Transverse colon (tissue), 4 donors: ENCODE measurements around the gene ATP9A. TPM values are rescaled to one million over a fixed set of nuclear protein-coding genes. Genes with fewer than 3 reads are reported as not detected.

Experiments
- DNase-seq: peaks from one replicate; pipeline ENCODE4 v3.0.0-alpha.2; 2019
- H3K27ac ChIP-seq, 4 donors: fragments of 200-600 bp; sonication (generic); 2 replicates each; pipeline ENCODE4 v1.5.1; 2016 to 2018; ENCODE audit warnings: inconsistent platforms in 4 of 4
- H3K27me3 ChIP-seq: fragments of 200-600 bp; sonication (generic); 2 replicates; pipeline ENCODE4 v1.5.1; 2017; ENCODE audit warnings: inconsistent platforms
- H3K36me3 ChIP-seq, 4 donors: fragments of 200-600 bp; sonication (generic); 2 replicates each; pipeline ENCODE4 v1.5.1; 2017 to 2019; ENCODE audit warnings: inconsistent platforms in 4 of 4
- H3K4me1 ChIP-seq, 4 donors: fragments of 200-600 bp; sonication (generic); 2 replicates each; pipeline ENCODE4 v1.5.1; 2017 to 2020; ENCODE audit warnings: inconsistent platforms in 4 of 4
- H3K4me3 ChIP-seq, 4 donors: fragments of 200-600 bp; sonication (generic); 1 replicate in 1 of 4; 2 replicates in 3 of 4; pipeline versions ENCODE4 v1.5.1 to v1.6.1; 2017 to 2019; ENCODE audit warnings: inconsistent platforms in 4 of 4
- H3K9me3 ChIP-seq, 2 donors: fragments of 200-600 bp; sonication (generic); 2 replicates each; pipeline ENCODE4 v1.5.1; 2017 to 2019; ENCODE audit warnings: inconsistent platforms in 2 of 2
- EP300 ChIP-seq: sonication (generic); formaldehyde crosslinking; IDR thresholded peaks from one replicate; pipeline ENCODE4 v1.6.1; 2017; ENCODE audit warnings: antibody characterized with exemption, low read depth
- POLR2A ChIP-seq: fragments of 450-650 bp; IDR thresholded peaks from one replicate; pipeline ENCODE4 v1.6.1; 2016; ENCODE audit warnings: antibody characterized with exemption, mild to moderate bottlenecking, moderate library complexity
- POLR2AphosphoS5 ChIP-seq, 3 donors: sonication (generic); formaldehyde crosslinking; IDR thresholded peaks; one replicate each; pipeline ENCODE4 v1.6.1; 2016; ENCODE audit warnings: antibody characterized with exemption in 3 of 3
- WGBS, 2 donors: methylation state at CpG; one replicate each; pipeline ENCODE4 v1.1.5; 2018; ENCODE audit warnings: low coverage in 1 of 2; 5-methylcytosine and 5-hydroxymethylcytosine counted together
- in situ Hi-C, 4 donors: fragments of 200-750 bp; cut with MboI; loops; one replicate each; pipeline versions ENCODE4 v1.15.0 to v1.15.1; 2017; ENCODE audit warnings: low sequenced_read_pairs in 3 of 4, low pct_ligation_motif_present in 1 of 4, low pct_unique_long_range_greater_than_20kb in 1 of 4
- intact Hi-C: fragments of 100-400 bp; cut with DNase I; formaldehyde crosslinking; loops from one replicate; pipeline ENCODE4 v1.15.1; 2023; ENCODE audit warnings: low total_unique reads
- total RNA-seq, 4 donors: library from RNA; depleted of rRNA; stranded (reverse); fragments of >200 nt; gene quantifications; one replicate each; pipeline ENCODE4 v1.1.0, GENCODE V29; 2016
- TF ChIP-seq, protein P1 (sequence below), 5 experiments: fragments of 200-600 bp in 3 of 5; fragments of 450-650 bp in 2 of 5; sonication (generic) in 3 of 5; IDR thresholded peaks; 1 replicate in 2 of 5; 2 replicates in 3 of 5; pipeline ENCODE4 v1.5.1; 2016 to 2017; ENCODE audit warnings: antibody characterized with exemption in 5 of 5, inconsistent platforms in 3 of 5, mild to moderate bottlenecking in 2 of 5, moderate library complexity in 1 of 5

The ATP9A gene
- total RNA-seq, 4 donors from 2014 or later = 66.3 to 93.0 (median 78.9) TPM

DNA sequence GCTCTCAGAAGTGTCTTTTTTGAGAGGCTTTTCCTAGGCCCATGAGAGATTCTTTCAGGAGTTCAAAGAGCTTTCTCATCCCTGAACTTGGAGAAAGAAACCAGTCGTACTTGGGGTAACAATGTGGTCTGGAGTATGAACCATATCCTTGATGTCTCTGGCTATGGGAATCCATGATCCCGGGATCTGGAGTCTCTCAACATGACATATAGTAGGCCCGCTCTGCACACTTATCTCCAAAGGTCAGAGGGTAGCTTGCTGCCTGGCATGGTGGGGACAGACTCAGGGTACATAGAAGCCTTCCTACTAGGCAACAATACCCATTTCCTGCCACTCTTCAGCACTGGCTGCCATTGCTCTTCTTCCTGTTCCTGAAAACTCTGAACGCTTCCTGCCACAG, 183.5 kb downstream of the ATP9A start:
- H3K9me3 ChIP-seq = no peaks in the 10 kb centered on the region
- TF ChIP-seq POLR2A (no peak), POLR2AphosphoS5 (IDR thresholded peaks at IDR 0.05) (no peak)
- TF ChIP-seq, protein P1, sequence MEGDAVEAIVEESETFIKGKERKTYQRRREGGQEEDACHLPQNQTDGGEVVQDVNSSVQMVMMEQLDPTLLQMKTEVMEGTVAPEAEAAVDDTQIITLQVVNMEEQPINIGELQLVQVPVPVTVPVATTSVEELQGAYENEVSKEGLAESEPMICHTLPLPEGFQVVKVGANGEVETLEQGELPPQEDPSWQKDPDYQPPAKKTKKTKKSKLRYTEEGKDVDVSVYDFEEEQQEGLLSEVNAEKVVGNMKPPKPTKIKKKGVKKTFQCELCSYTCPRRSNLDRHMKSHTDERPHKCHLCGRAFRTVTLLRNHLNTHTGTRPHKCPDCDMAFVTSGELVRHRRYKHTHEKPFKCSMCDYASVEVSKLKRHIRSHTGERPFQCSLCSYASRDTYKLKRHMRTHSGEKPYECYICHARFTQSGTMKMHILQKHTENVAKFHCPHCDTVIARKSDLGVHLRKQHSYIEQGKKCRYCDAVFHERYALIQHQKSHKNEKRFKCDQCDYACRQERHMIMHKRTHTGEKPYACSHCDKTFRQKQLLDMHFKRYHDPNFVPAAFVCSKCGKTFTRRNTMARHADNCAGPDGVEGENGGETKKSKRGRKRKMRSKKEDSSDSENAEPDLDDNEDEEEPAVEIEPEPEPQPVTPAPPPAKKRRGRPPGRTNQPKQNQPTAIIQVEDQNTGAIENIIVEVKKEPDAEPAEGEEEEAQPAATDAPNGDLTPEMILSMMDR (IDR thresholded peaks at IDR 0.05) = no peak
- H3K27me3 ChIP-seq = no peaks in the 10 kb centered on the region
- H3K27ac ChIP-seq = no peak overlapping the region
- H3K4me1 ChIP-seq = no peaks in the 10 kb centered on the region
- H3K4me3 ChIP-seq = no peak overlapping the region
- DNase-seq = no peak
- WGBS, 2 donors = 87 to 88% methylated on average over 1 to 4 of the region's 4 CpGs
- intact Hi-C loops (loop anchor here (5.0 kb wide), 1 partner anchor 367 kb away; no protein-coding TSS in a partner anchor), in situ Hi-C loops (loop anchor here in 2 of 4 donors (25.0 kb wide), 2 partner anchors 197 to 597 kb away; no protein-coding TSS in a partner anchor)
- H3K36me3 ChIP-seq = no peaks in the 10 kb centered on the region

DNA sequence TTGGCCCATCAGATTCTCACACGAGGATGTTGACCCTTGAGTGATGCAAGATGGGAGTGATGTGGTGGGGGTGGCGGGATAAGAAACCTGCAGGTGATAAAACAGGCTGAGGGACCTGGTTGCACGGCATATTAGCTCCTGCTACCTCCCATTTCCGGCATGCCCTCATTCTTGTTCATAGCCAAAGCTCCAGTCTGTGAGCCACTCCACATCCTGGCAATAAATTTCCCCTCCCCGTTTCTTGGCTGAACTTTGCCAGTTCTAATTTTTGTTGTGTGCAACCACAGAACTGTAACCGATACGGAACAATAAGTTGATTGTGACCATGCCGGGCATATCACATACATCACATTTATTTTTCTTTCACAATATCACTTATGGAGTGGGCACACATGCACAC, 184.1 kb downstream of the ATP9A start:
- H3K36me3 ChIP-seq = no peaks in the 10 kb centered on the region
- TF ChIP-seq POLR2AphosphoS5 (IDR thresholded peaks at IDR 0.05) = no peak
- TF ChIP-seq, protein P1 (IDR thresholded peaks at IDR 0.05) = no peak
- TF ChIP-seq POLR2A = no peak
- TF ChIP-seq EP300 = no peak
- in situ Hi-C loops = loop anchor here in 2 of 4 donors (25.0 kb wide), 2 partner anchors 197 to 597 kb away; no protein-coding TSS in a partner anchor
- no peak overlapping the region for H3K27ac ChIP-seq
- intact Hi-C loops = no loop called here
- no peaks in the 10 kb centered on the region for H3K27me3 ChIP-seq
- DNase-seq = no peak
- H3K4me1 ChIP-seq = no peaks in the 10 kb centered on the region
- no peak overlapping the region for H3K4me3 ChIP-seq
- 77 to 92% methylated on average over 6 to 8 of the region's 8 CpGs for WGBS, 2 donors
- H3K9me3 ChIP-seq = no peaks in the 10 kb centered on the region

GRCh38 chr20:51583499-51583898, 184.7 kb downstream of the ATP9A start:
- no peaks in the 10 kb centered on the region for H3K4me1 ChIP-seq
- intact Hi-C loops = no loop called here
- in situ Hi-C loops = loop anchor here in 2 of 4 donors (25.0 kb wide), 2 partner anchors 196 to 596 kb away; no protein-coding TSS in a partner anchor
- no peaks in the 10 kb centered on the region for H3K36me3 ChIP-seq
- TF ChIP-seq, protein P1 (IDR thresholded peaks at IDR 0.05) = no peak
- TF ChIP-seq POLR2AphosphoS5 (IDR thresholded peaks at IDR 0.05) (no peak), POLR2A (no peak), EP300 (no peak)
- no peak for DNase-seq
- WGBS, 2 donors = 85 to 94% methylated on average over 11 to 14 of the region's 14 CpGs
- no peak overlapping the region for H3K4me3 ChIP-seq
- no peaks in the 10 kb centered on the region for H3K9me3 ChIP-seq
- no peak overlapping the region for H3K27ac ChIP-seq
- no peaks in the 10 kb centered on the region for H3K27me3 ChIP-seq

DNA sequence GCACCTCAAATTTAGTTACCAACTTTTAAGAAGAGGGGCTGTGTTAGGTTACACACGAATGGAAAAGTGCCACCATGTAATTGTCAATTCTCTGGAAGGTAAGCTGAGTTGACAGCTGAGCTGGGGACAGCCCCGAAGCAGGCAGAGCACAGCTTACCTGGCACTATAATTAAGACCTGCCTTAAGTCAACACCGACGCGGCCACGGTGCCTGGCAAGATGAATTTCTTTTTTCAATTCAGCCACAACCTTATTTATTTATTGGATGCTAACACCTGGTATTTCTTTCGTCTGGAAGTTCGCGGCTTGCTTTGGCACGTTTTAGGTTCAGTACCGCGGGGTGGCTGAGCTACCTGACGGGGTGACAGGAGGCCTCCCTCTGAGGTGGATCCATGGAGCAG, 185.1 kb downstream of the ATP9A start:
- DNase-seq = no peak
- no peak overlapping the region for H3K27ac ChIP-seq
- H3K36me3 ChIP-seq = no peaks in the 10 kb centered on the region
- 17 to 56% methylated on average over 1 to 13 of the region's 13 CpGs for WGBS, 2 donors
- H3K4me3 ChIP-seq = no peak overlapping the region
- intact Hi-C loops (no loop called here), in situ Hi-C loops (loop anchor here in 2 of 4 donors (25.0 kb wide), 2 partner anchors 196 to 596 kb away; no protein-coding TSS in a partner anchor)
- no peak for TF ChIP-seq EP300
- TF ChIP-seq POLR2A = no peak
- TF ChIP-seq, protein P1 (IDR thresholded peaks at IDR 0.05) = no peak
- H3K4me1 ChIP-seq = no peaks in the 10 kb centered on the region
- H3K9me3 ChIP-seq = no peaks in the 10 kb centered on the region
- H3K27me3 ChIP-seq = no peaks in the 10 kb centered on the region
